HG03135 (cell line): Measurements from ENCODE around the gene PPP1R10.

Source experiments
- ATAC-seq: cut with Tn5 transposase; IDR thresholded peaks from one replicate; pipeline ENCODE4 v1.9.1; 2021; ENCODE audit warnings: mild to moderate bottlenecking, moderate library complexity; ENCODE audit not compliant: unreplicated experiment

The PPP1R10 gene

GRCh38 chr6:30625511-30625910 is 8.5 kb upstream of the PPP1R10 start:
- no peak for ATAC-seq

DNA sequence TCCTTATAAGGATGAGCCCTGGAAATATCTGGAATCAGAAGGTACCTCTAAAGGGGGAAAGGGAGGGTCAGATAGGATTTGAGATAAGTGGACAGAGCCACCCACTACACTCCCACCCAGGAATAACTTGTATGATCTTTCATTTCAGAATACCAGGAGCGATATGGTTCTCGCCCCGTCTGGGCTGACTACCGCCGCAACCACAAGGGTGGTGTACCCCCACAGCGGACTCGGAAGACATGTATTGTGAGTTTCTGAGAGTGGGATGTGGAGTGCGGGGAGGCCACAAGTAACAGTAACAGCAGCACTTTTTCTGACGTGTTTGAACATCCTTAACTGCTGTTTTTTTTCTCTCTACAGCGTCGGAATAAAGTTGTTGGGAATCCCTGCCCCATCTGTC is 2.5 kb upstream of the PPP1R10 start:
- no peak for ATAC-seq

- no peak for ATAC-seq
Measured at GRCh38 chr6:30618270-30618797, 1.3 kb upstream of the PPP1R10 start.

GRCh38 chr6:30617565-30618269 is 674 bp upstream of the PPP1R10 start, which contains the start of gene MRPS18B:
Gene MRPS18B, plus strand, starts transcription at chr6:30617840. Its CDS starts 26 bp downstream, at chr6:30617866.
- peak; percentile 71 for ATAC-seq

GRCh38 chr6:30615958-30616810 is 859 bp downstream of the PPP1R10 start:
- ATAC-seq: no peak

- ATAC-seq: no peak
Measured at GRCh38 chr6:30615219-30615957, 1.7 kb downstream of the PPP1R10 start.

GRCh38 chr6:30614843-30615218 is 2.2 kb downstream of the PPP1R10 start:
- peak; percentile 37 for ATAC-seq

GRCh38 chr6:30614044-30614842 is 2.8 kb downstream of the PPP1R10 start:
- ATAC-seq: no peak

DNA sequence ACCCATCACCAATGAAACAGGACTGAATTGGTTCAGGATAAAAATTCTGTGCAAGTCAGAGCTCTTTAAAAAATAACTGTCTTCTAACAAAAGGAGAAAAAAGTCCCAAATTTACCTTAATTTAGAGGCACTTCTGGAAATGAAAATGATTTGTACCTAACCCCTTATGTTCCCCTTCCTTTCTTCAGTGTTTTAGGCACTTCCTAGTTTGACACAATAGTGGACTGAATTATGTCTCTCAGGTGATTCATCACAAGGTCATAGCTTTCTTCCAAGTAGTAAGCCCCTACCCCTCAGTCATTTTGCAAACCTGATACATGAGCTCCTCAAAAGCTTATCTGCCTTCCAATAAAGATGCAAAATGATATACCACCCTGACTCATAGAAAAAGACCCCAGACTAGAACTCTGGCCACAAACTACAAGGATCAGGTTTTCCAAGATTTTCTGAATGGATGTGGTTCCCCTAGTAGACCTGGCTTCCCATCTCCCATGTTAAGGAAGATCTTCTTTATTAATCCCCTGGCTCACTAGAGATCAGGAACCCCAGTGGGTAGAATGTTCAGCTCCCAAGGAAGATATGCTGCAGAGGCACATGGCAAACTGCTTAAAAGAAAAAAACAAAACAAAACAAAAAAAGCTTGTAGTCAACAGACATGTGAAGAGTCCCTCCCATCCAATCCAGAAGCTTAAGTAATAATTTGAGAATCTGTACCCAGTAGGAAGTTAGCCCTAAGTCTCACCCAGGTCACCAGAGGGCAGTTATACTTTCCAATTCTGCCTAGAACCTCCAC is 3.6 kb downstream of the PPP1R10 start:
- no peak for ATAC-seq

- ATAC-seq: no peak
Measured at GRCh38 chr6:30612687-30613248, 4.3 kb downstream of the PPP1R10 start.

DNA sequence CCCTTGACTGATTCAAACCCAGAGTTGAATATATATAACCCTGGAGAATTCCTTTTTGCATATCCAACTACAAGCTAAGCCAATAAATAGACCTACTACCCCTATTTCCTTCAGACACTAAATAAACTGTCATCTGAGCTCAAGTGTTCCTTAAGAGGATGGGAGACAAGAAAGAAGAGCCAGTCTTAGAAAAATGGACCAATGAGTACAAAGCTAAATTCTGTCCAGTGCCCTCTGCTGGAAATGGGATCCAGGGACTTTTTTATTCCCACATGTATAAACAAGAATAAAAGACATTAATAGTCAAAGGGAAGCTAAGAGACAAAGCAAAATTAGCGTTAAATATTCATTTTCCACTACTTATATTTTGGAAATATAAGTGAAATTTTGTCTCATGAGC is 4.8 kb downstream of the PPP1R10 start:
- no peak for ATAC-seq

DNA sequence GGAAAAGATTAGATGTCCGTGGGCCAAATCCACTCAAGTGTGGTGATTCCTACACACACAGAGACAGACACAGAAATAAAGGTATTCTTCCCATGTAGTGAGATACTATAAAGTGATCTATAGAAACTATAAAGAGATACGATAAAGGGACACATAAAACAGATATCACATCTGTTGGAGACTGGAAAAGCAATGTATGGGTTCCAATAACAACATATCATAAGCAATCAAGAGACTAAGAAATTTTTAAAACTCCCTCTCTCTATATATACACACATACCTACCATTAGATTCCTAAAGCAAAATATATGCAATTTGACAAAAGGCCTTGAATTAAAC is 5.2 kb downstream of the PPP1R10 start:
- no peak for ATAC-seq

DNA sequence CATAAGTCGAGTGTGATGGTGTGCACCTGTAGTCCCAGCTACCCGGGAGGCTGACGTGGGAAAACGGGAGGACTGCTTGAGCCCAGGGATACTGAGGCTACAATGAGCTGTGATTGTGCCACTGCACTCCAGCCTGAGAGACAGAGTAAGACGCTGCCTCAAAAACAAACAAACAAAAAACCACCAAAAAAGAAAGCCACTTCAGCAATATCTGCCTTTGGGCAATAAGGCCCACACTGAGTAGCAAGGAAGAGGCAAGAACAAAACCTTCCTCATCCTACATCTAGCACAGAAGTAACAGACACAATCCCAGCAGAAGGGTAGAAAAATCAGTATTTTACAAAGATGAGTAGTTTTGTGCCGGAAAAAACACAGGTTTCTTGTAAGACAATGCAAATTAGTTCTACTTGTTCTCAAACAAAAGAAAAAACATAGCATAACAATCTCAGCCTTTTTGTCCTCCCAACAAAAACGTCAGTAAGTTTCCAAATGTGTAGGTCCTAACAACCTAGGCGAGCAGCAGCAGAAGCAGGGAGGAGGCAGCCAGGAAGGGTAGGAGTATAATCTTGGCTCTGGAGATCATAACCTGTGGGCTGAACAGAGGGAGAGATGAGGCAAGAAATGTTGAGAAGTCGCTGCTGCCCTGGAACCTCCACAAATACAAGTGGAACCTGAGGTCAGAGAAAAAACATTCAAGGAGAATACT is 5.7 kb downstream of the PPP1R10 start:
- ATAC-seq: no peak

DNA sequence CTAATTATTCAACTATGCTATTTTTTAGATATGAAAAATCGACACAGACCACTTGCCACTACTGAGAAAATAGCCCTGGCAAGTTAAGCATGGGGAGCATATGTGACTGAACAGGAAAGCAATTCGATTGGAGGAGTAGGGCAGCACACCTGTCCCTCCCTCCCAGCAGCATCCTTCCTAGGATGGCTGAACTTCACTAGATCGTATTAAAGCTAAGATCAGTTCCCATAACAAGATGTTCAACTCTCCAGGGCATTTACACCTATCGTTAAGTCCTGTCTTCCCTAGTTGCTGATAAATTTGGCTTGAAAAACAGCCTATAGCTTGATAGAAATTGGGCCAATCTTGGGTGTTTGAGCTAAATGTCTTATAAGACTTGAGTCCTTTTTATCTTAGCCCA is 7.0 kb downstream of the PPP1R10 start:
- ATAC-seq: no peak

DNA sequence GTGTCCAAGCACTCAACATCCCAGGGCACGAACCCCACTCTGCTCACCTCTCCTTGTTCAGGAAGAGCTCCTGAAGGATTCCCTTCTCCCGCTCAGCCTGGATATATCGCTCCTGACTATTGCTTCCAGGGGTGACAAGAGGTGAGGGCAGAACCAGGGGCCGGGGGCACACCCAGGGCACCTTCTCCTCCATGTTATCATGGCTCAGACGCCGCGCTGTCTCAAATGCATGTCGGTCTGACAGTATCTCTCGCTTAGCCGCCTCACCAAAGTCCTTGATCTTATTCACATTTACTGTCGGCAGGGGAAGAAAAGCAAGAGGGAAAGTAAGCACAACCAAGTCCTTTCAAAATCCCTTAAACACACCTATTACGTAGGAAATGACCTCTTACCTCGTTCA is 13.1 kb downstream of the PPP1R10 start:
- no peak for ATAC-seq

GRCh38 chr6:30601815-30602641 is 15.0 kb downstream of the PPP1R10 start:
- no peak for ATAC-seq

- no peak for ATAC-seq
Measured at GRCh38 chr6:30601436-30601814, 15.6 kb downstream of the PPP1R10 start.

DNA sequence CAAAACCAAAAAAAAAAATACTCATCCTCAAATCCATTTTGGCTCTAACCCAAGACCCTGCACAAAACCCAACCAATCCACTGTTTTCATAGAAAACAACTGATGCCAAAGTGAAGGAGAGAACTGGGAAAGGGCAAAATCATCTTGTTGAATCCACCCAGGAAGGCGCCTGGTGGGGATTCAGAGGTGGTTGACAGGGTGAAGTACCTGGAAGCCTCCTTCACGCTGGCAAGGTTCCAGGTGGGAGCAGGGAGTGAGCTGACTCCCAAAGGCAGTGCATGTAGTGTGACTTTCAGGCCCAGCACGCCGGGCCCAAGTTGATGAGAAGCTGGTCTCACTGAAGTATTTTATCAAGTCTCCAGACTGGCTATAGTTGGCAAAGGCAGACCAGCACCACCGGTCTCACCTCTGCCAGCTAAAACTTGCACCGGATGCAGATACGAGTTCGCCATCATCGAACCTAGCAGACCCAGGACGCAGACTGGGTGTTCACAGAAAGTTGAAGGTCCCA is 16.5 kb downstream of the PPP1R10 start:
- ATAC-seq: no peak
